Calu3 (cell line): Measurements from ENCODE around the gene ARHGAP26. TPM values are rescaled to one million over a fixed set of nuclear protein-coding genes. Genes with fewer than 3 reads are reported as not detected.

Experiments used
- BruUV-seq: library from RNA; stranded (reverse); fragments of 400-500 nt; replicated peaks from 2 replicates; lab custom pipeline; 2021; lab: Mats Ljungman, UMichigan
- CTCF ChIA-PET: fragments of 300-600 bp; sonication (Branson Sonifier 250); formaldehyde crosslinking; loops from one replicate; lab custom pipeline; 2022; ENCODE audit warnings: antibody characterized with exemption; lab: Charles Lee
- DNase-seq: peaks from one replicate; pipeline ENCODE4 v3.0.0; 2022
- H3K27ac Mint-ChIP-seq: one replicate; pipeline ENCODE4 v1.8.0; 2022; ENCODE audit warnings: mixed read lengths; ENCODE audit not compliant: unreplicated experiment
- H3K27me3 Mint-ChIP-seq: one replicate; pipeline ENCODE4 v1.8.0; 2022; ENCODE audit warnings: mixed read lengths; ENCODE audit not compliant: unreplicated experiment
- H3K36me3 Mint-ChIP-seq: one replicate; pipeline ENCODE4 v1.8.0; 2022; ENCODE audit warnings: mild to moderate bottlenecking, moderate library complexity, mixed read lengths; ENCODE audit not compliant: insufficient read depth, unreplicated experiment
- H3K4me1 Mint-ChIP-seq: one replicate; pipeline ENCODE4 v1.8.0; 2022; ENCODE audit warnings: mild to moderate bottlenecking, low read depth, mixed read lengths; ENCODE audit not compliant: unreplicated experiment
- H3K4me3 Mint-ChIP-seq: one replicate; pipeline ENCODE4 v1.8.0; 2022; ENCODE audit warnings: mild to moderate bottlenecking, low read depth, moderate library complexity, mixed read lengths; ENCODE audit not compliant: unreplicated experiment
- H3K9me3 Mint-ChIP-seq: one replicate; pipeline ENCODE4 v1.8.0; 2022; ENCODE audit warnings: low read depth, mixed read lengths; ENCODE audit not compliant: unreplicated experiment
- CTCF ChIP-seq: fragments of 200-600 bp; IDR thresholded peaks from one replicate; pipeline ENCODE4 v1.8.0; 2022; ENCODE audit warnings: antibody characterized with exemption; ENCODE audit not compliant: unreplicated experiment
- intact Hi-C: fragments of 100-400 bp; cut with micrococcal nuclease; formaldehyde crosslinking; loops from one replicate; pipeline ENCODE4 v1.10.0; 2022; ENCODE audit not compliant: unreplicated experiment
- total RNA-seq: library from RNA; stranded (reverse); gene quantifications from 2 replicates; pipeline ENCODE4 v1.2.3, GENCODE V29; 2022

ARHGAP26 gene
- total RNA-seq, 1 experiment from 2014 or later, result 118 TPM

- Mint-ChIP-seq H3K27ac (no peak overlapping the region), H3K9me3 (peaks cover 3% of the 10 kb centered on the region), H3K4me3 (no peak overlapping the region), H3K27me3 (no peaks in the 10 kb centered on the region), H3K36me3 (no peaks in the 10 kb centered on the region), H3K4me1 (peaks cover 22% of the 10 kb centered on the region)
- CTCF ChIA-PET, result interaction anchor here (1.5 kb wide), 1 partner anchor 14 kb away, joined by 5 read pairs; no protein-coding TSS in a partner anchor
- TF ChIP-seq CTCF, result no peak
- intact Hi-C loops, result no loop called here
- no TSS peak for BruUV-seq
- no peak for DNase-seq
Measured at GRCh38 chr5:142727735-142728047, 42.5 kb upstream of the ARHGAP26 start.

- intact Hi-C loops, result no loop called here
- Mint-ChIP-seq H3K4me1 (peaks cover 20% of the 10 kb centered on the region), H3K36me3 (no peaks in the 10 kb centered on the region), H3K27ac (no peak overlapping the region), H3K27me3 (no peaks in the 10 kb centered on the region), H3K4me3 (no peak overlapping the region), H3K9me3 (no peaks in the 10 kb centered on the region)
- TF ChIP-seq CTCF, result no peak
- no peak for DNase-seq
- CTCF ChIA-PET, result interaction anchor here (0.5 to 0.6 kb wide), 2 partner anchors 34 to 144 kb away, joined by 3 read pairs; no protein-coding TSS in a partner anchor
- BruUV-seq, result no TSS peak
Measured at GRCh38 chr5:142735323-142736246, 34.6 kb upstream of the ARHGAP26 start.

- intact Hi-C loops, result no loop called here
- CTCF ChIA-PET, result interaction anchor here (0.7 kb wide), 1 partner anchor 373 kb away, joined by 3 read pairs; no protein-coding TSS in a partner anchor
- no peaks in the 10 kb centered on the region for H3K36me3 Mint-ChIP-seq
- DNase-seq, result no peak
- H3K4me1 Mint-ChIP-seq, result peaks cover 26% of the 10 kb centered on the region
- H3K9me3 Mint-ChIP-seq, result no peaks in the 10 kb centered on the region
- no peak for TF ChIP-seq CTCF
- no peak overlapping the region for H3K27ac Mint-ChIP-seq
- BruUV-seq, result no TSS peak
- no peak overlapping the region for H3K4me3 Mint-ChIP-seq
- no peaks in the 10 kb centered on the region for H3K27me3 Mint-ChIP-seq
Measured at GRCh38 chr5:142736247-142736632, 33.9 kb upstream of the ARHGAP26 start.

- no TSS peak for BruUV-seq
- TF ChIP-seq CTCF, result no peak
- CTCF ChIA-PET, result interaction anchor here (0.7 kb wide), 1 partner anchor 372 kb away, joined by 3 read pairs; no protein-coding TSS in a partner anchor
- no peaks in the 10 kb centered on the region for H3K9me3 Mint-ChIP-seq
- H3K27me3 Mint-ChIP-seq, result no peaks in the 10 kb centered on the region
- intact Hi-C loops, result no loop called here
- peaks cover 29% of the 10 kb centered on the region for H3K4me1 Mint-ChIP-seq
- H3K27ac Mint-ChIP-seq, result no peak overlapping the region
- no peak overlapping the region for H3K4me3 Mint-ChIP-seq
- DNase-seq, result no peak
- no peaks in the 10 kb centered on the region for H3K36me3 Mint-ChIP-seq
Measured at GRCh38 chr5:142737179-142737578, 33.0 kb upstream of the ARHGAP26 start.
